Thyroid gland (tissue), 4 donors: Measurements from ENCODE around the gene CERT1.

Experiments
- POLR2A ChIP-seq, 2 donors: fragments of 450-650 bp; IDR thresholded peaks; one replicate each; pipeline ENCODE4 v1.6.1; 2017; ENCODE audit warnings: antibody characterized with exemption in 2 of 2, mild to moderate bottlenecking in 2 of 2, moderate library complexity in 1 of 2
- TF ChIP-seq, protein P1 (sequence below), 6 experiments: fragments of 200-600 bp in 3 of 6; fragments of 450-650 bp in 3 of 6; sonication (generic) in 3 of 6; IDR thresholded peaks; one replicate each; pipeline ENCODE4 v1.5.1; 2016 to 2019; ENCODE audit warnings: antibody characterized with exemption in 6 of 6, mild to moderate bottlenecking in 2 of 6, inconsistent platforms in 1 of 6, moderate library complexity in 1 of 6

- TF ChIP-seq, protein P1, sequence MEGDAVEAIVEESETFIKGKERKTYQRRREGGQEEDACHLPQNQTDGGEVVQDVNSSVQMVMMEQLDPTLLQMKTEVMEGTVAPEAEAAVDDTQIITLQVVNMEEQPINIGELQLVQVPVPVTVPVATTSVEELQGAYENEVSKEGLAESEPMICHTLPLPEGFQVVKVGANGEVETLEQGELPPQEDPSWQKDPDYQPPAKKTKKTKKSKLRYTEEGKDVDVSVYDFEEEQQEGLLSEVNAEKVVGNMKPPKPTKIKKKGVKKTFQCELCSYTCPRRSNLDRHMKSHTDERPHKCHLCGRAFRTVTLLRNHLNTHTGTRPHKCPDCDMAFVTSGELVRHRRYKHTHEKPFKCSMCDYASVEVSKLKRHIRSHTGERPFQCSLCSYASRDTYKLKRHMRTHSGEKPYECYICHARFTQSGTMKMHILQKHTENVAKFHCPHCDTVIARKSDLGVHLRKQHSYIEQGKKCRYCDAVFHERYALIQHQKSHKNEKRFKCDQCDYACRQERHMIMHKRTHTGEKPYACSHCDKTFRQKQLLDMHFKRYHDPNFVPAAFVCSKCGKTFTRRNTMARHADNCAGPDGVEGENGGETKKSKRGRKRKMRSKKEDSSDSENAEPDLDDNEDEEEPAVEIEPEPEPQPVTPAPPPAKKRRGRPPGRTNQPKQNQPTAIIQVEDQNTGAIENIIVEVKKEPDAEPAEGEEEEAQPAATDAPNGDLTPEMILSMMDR (IDR thresholded peaks at IDR 0.05), result no peak
- no peak for TF ChIP-seq POLR2A (IDR thresholded peaks at IDR 0.05)
Measured at GRCh38 chr5:75553358-75553757, 41.9 kb upstream of the CERT1 start.
